HG03457 (cell line): ENCODE data around the gene SMAD6.
"Not testable (repeated sequence)": the region's sequence is repeated elsewhere in the genome, so short reads cannot be mapped to it uniquely, and the experiment has no call there.

Source experiments
- ATAC-seq: cut with Tn5 transposase; IDR thresholded peaks from one replicate; pipeline ENCODE4 v1.9.1; 2021; ENCODE audit warnings: moderate number of reproducible peaks; ENCODE audit not compliant: unreplicated experiment

Gene SMAD6

GRCh38 chr15:66755298-66756068, 53.4 kb downstream of the SMAD6 start:
- ATAC-seq, result no peak

- ATAC-seq, result no peak
Observed at GRCh38 chr15:66756295-66756694, 54.3 kb downstream of the SMAD6 start.

GRCh38 chr15:66757030-66757429, 55.0 kb downstream of the SMAD6 start:
- no peak for ATAC-seq

GRCh38 chr15:66757521-66757920, 55.5 kb downstream of the SMAD6 start:
- no peak for ATAC-seq

GRCh38 chr15:66758217-66758616, 56.2 kb downstream of the SMAD6 start:
- ATAC-seq, result not testable (repeated sequence)

- no peak for ATAC-seq
Observed at GRCh38 chr15:66758844-66759243, 56.8 kb downstream of the SMAD6 start.

- ATAC-seq, result no peak
Observed at GRCh38 chr15:66760097-66760967, 58.3 kb downstream of the SMAD6 start.

GRCh38 chr15:66760968-66761725, 59.1 kb downstream of the SMAD6 start:
- ATAC-seq, result no peak

- no peak for ATAC-seq
Observed at GRCh38 chr15:66761726-66762595, 59.9 kb downstream of the SMAD6 start.

GRCh38 chr15:66763186-66764071, 61.4 kb downstream of the SMAD6 start:
- no peak for ATAC-seq

GRCh38 chr15:66764072-66764786, 62.2 kb downstream of the SMAD6 start:
- no peak for ATAC-seq

- no peak for ATAC-seq
Observed at GRCh38 chr15:66765478-66766281, 63.6 kb downstream of the SMAD6 start.

GRCh38 chr15:66766282-66767230, 64.5 kb downstream of the SMAD6 start:
- no peak for ATAC-seq

GRCh38 chr15:66767240-66767659, 65.2 kb downstream of the SMAD6 start:
- ATAC-seq, result no peak

- ATAC-seq, result no peak
Observed at GRCh38 chr15:66768987-66769386, 67.0 kb downstream of the SMAD6 start.

- no peak for ATAC-seq
Observed at GRCh38 chr15:66770518-66771350, 68.7 kb downstream of the SMAD6 start.
